HepG2 (cell line): ENCODE data around the gene COPZ2. TPM values are rescaled to one million over a fixed set of nuclear protein-coding genes. Genes with fewer than 3 reads are reported as not detected.

ENCODE experiments used
- ATAC-seq: fragments of 200-7000 bp; cut with Tn5 transposase; 3 replicates; pipeline ENCODE4 v1.9.1; 2020; ENCODE audit warnings: mild to moderate bottlenecking, moderate library complexity
- BruUV-seq: library from RNA; stranded (reverse); fragments of 400-500 nt; replicated peaks from 2 replicates; lab custom pipeline; 2021; lab: Mats Ljungman, UMichigan
- CTCF ChIA-PET: fragments of 300-600 bp; formaldehyde crosslinking; extraction: SDS; loops from one replicate; lab custom pipeline; 2021; ENCODE audit warnings: low total read pairs, inconsistent platforms, low intra/inter-chr PET ratio; lab: Yijun Ruan, JAX
- POLR2A ChIA-PET: fragments of 350-600 bp; sonication (Branson Sonifier 250); formaldehyde crosslinking; loops from one replicate; lab custom pipeline; 2020; ENCODE audit warnings: antibody characterized with exemption, inconsistent platforms; lab: Yijun Ruan, JAX
- DNase-seq: peaks from one replicate; pipeline ENCODE4 v3.0.0-alpha.2; 2015; ENCODE audit warnings: low spot score
- FAIRE-seq: peaks from 3 replicates; lab custom pipeline; 2011; peaks lifted over from hg19 to GRCh38; lab: Jason Lieb, UNC
- H2AFZ ChIP-seq: one replicate; pipeline ENCODE4 v1.6.1; 2011; ENCODE audit warnings: low read length, inconsistent platforms
- H3K27ac ChIP-seq: fragments of 300-600 bp; 3 replicates; pipeline ENCODE4 v1.8.0; 2011; ENCODE audit warnings: mixed run types, mild to moderate bottlenecking, mixed read lengths, low read length, inconsistent platforms; ENCODE audit not compliant: insufficient read depth; ENCODE audit errors: extremely low read length
- H3K27me3 ChIP-seq, 2 experiments: fragments of 200-600 bp in 1 of 2; 2 replicates in 1 of 2; 3 replicates in 1 of 2; pipeline versions ENCODE4 v1.6.0 to v1.8.0; 2011; ENCODE audit warnings: low read length in 2 of 2, mild to moderate bottlenecking in 2 of 2, moderate library complexity in 2 of 2, inconsistent platforms in 1 of 2; ENCODE audit not compliant: insufficient read depth in 2 of 2, control insufficient read depth in 1 of 2
- H3K36me3 ChIP-seq, 2 experiments: fragments of 200-600 bp in 1 of 2; replicated peaks in 1 of 2; 2 replicates in 1 of 2; 3 replicates in 1 of 2; pipeline versions ENCODE4 v1.5.1 to v1.8.0; 2011; ENCODE audit warnings: low read length in 2 of 2, inconsistent platforms in 1 of 2; ENCODE audit not compliant: insufficient read depth in 2 of 2, control insufficient read depth in 1 of 2
- H3K4me1 ChIP-seq: 2 replicates; pipeline ENCODE4 v1.5.1; 2012; ENCODE audit warnings: low read length, inconsistent platforms; ENCODE audit not compliant: insufficient read depth
- H3K4me2 ChIP-seq: 2 replicates; pipeline ENCODE4 v1.6.0; 2011; ENCODE audit warnings: low read depth, low read length, inconsistent platforms
- H3K4me3 ChIP-seq, 3 experiments: fragments of 200-600 bp in 1 of 3; sonication (generic), shearing (Covaris generic) in 1 of 3; replicated peaks in 1 of 3; 2 replicates each; pipeline ENCODE4 v1.5.1; 2011 to 2016; ENCODE audit warnings: low read length in 3 of 3, inconsistent platforms in 2 of 3, low read depth in 2 of 3, mild to moderate bottlenecking in 2 of 3, control low read depth in 1 of 3, mixed read lengths in 1 of 3; ENCODE audit not compliant: insufficient read depth in 1 of 3
- H3K79me2 ChIP-seq: one replicate; pipeline ENCODE4 v1.6.1; 2011; ENCODE audit warnings: low read length, inconsistent platforms; ENCODE audit not compliant: insufficient read depth
- H3K9ac ChIP-seq: 2 replicates; pipeline ENCODE4 v1.6.0; 2011; ENCODE audit warnings: mild to moderate bottlenecking, low read depth, low read length, inconsistent platforms; ENCODE audit not compliant: insufficient read depth
- H3K9me3 ChIP-seq: 2 replicates; pipeline ENCODE4 v1.5.1; 2012; ENCODE audit warnings: mild to moderate bottlenecking, low read length
- H4K20me1 ChIP-seq: 2 replicates; pipeline ENCODE4 v1.6.0; 2011; ENCODE audit warnings: inconsistent platforms, mild to moderate bottlenecking, low read length, moderate library complexity; ENCODE audit not compliant: insufficient read depth
- GABPB1 ChIP-seq: IDR thresholded peaks from 2 replicates; pipeline ENCODE4 v1.6.1; 2016; ENCODE audit warnings: mild to moderate bottlenecking, missing genetic modification reagents, moderate library complexity, missing compliant biosample characterization
- HNRNPLL ChIP-seq: fragments of 200-400 bp; formaldehyde crosslinking; IDR thresholded peaks from 2 replicates; pipeline ENCODE4 v1.6.1; 2017; ENCODE audit warnings: mild to moderate bottlenecking, low read depth, low read length; ENCODE audit not compliant: poor library complexity, severe bottlenecking
- JUNB ChIP-seq: sonication (generic); formaldehyde crosslinking; IDR thresholded peaks from 2 replicates; pipeline ENCODE4 v1.8.0; 2022; ENCODE audit warnings: missing genetic modification reagents, mild to moderate bottlenecking, borderline replicate concordance
- MTF2 ChIP-seq: sonication (generic); formaldehyde crosslinking; IDR thresholded peaks from 2 replicates; pipeline ENCODE4 v1.5.0; 2020; ENCODE audit warnings: missing genetic modification reagents, borderline replicate concordance
- RFX1 ChIP-seq: fragments of 450-650 bp; IDR thresholded peaks from 2 replicates; pipeline ENCODE4 v1.6.1; 2017
- RFX3 ChIP-seq: IDR thresholded peaks from 2 replicates; pipeline ENCODE4 v1.6.1; 2016; ENCODE audit warnings: missing biosample characterization, missing genetic modification reagents
- SAP130 ChIP-seq: IDR thresholded peaks from 2 replicates; pipeline ENCODE4 v1.6.1; 2016; ENCODE audit warnings: low read depth
- ZNF768 ChIP-seq: sonication (generic); formaldehyde crosslinking; IDR thresholded peaks from 2 replicates; pipeline ENCODE4 v1.4.0; 2020; ENCODE audit warnings: missing genetic modification reagents
- ZNF800 ChIP-seq: sonication (generic); formaldehyde crosslinking; IDR thresholded peaks from 2 replicates; pipeline ENCODE4 v1.4.0; 2020; ENCODE audit warnings: missing genetic modification reagents
- ZSCAN12 ChIP-seq: sonication (generic); formaldehyde crosslinking; IDR thresholded peaks from 2 replicates; pipeline ENCODE4 v1.9.0; 2021; ENCODE audit warnings: mild to moderate bottlenecking, missing genetic modification reagents
- WGBS: methylation state at CpG from one replicate; pipeline ENCODE4 v1.1.6; 2017; ENCODE audit warnings: low lambda C conversion rate; 5-methylcytosine and 5-hydroxymethylcytosine counted together
- in situ Hi-C: cut with HindIII; loops from 2 replicates; pipeline ENCODE4 v1.10.0; 2017; ENCODE audit warnings: low pct_unique_long_range_greater_than_20kb; ENCODE audit not compliant: extremely low pct_ligation_motif_present
- intact Hi-C: fragments of 100-400 bp; cut with micrococcal nuclease; formaldehyde crosslinking; loops from one replicate; pipeline ENCODE4 v1.10.0; 2022; ENCODE audit not compliant: unreplicated experiment
- polyA plus RNA-seq, 8 experiments: library from polyadenylated mRNA; depleted of rRNA in 3 of 8; stranded (reverse) in 7 of 8; unstranded in 1 of 8; fragments of >200 nt; fragmentation: Illumina TruSeq in 4 of 8; extraction: Trizol in 4 of 8; gene quantifications; 2 replicates each; pipeline versions ENCODE4 v1.2.1 to v1.2.3, GENCODE V29; 2011 to 2016; ENCODE audit warnings: low read depth in 4 of 8, missing spikeins in 1 of 8, mixed read lengths in 1 of 8; ENCODE audit not compliant: insufficient read depth in 1 of 8
- total RNA-seq, 5 experiments: library from RNA; depleted of rRNA; stranded (reverse); fragments of >200 nt; fragmentation: Illumina TruSeq; extraction: Trizol; gene quantifications; 2 replicates each; pipeline ENCODE4 v1.2.3, GENCODE V29; 2016; ENCODE audit warnings: low read depth in 1 of 5
- TF ChIP-seq, protein P1 (sequence below): sonication (generic); formaldehyde crosslinking; IDR thresholded peaks from 2 replicates; pipeline ENCODE4 v1.5.1; 2020; ENCODE audit warnings: mild to moderate bottlenecking, missing genetic modification reagents, moderate library complexity
- TF ChIP-seq, protein P2 (sequence below): sonication (generic); formaldehyde crosslinking; IDR thresholded peaks from 2 replicates; pipeline ENCODE4 v1.5.0; 2020; ENCODE audit warnings: mild to moderate bottlenecking, missing genetic modification reagents
- TF ChIP-seq, protein P3 (sequence below): sonication (generic); formaldehyde crosslinking; IDR thresholded peaks from 2 replicates; pipeline ENCODE4 v1.4.0; 2020; ENCODE audit warnings: missing genetic modification reagents

COPZ2 gene
- total and polyA plus RNA-seq, 2 of the 13 experiments (the other 11 are each of a cell fraction or from before 2014, with no cell fraction given): 0.61 to 1.5 TPM

DNA sequence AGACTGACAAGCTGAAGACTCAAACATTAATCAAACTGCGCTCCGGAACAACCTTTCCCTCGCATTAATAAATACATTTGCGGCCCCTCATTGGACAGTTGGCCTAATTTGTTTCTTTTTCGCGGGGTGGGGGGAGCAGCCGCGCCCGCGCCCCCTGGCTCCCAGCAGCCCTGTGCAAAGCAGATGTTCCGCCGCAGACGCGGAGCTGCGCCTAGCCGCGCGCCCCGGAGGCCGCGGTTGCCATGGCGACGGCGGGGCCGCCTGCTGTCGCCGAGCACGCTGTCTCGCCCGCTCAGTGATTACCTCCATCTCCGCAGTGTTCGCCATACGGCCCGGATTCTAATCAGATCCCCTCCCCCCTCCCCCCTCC is 25.5 kb downstream of the COPZ2 start:
- Histone ChIP-seq H2AFZ (no peak overlapping the region), H3K79me2 (no peaks in the 10 kb centered on the region), H3K27ac (no peak overlapping the region), H3K27me3 (peaks cover 10 to 53% of the 10 kb centered on the region in 2 experiments; a peak in 4 of 5 replicates), H3K36me3 (no peaks in the 10 kb centered on the region), H3K4me1 (peaks cover 23% of the 10 kb centered on the region), H3K4me2 (peak overlapping the region; percentile 75), H3K4me3 (peak overlapping the region in 2 of 3 experiments; percentile 24 to 58; a peak in 2 of 6 replicates), H3K9me3 (no peaks in the 10 kb centered on the region), H3K9ac (no peak overlapping the region), H4K20me1 (no peaks in the 10 kb centered on the region; the same call in 1 of the 2 replicates)
- WGBS: 5% methylated on average over 21 of the region's 34 CpGs
- ChIA-PET CTCF (interaction anchor here (1.7 kb wide), 1 partner anchor 63 kb away, joined by 4 read pairs; no protein-coding TSS in a partner anchor), POLR2A (interaction anchor here (1.0 kb wide), 1 partner anchor 42 kb away, joined by 3 read pairs; the partner anchor contains the start of gene CDK5RAP3)
- DNase-seq (no peak), FAIRE-seq (no peak), ATAC-seq (peak; percentile 66)
- intact Hi-C loops: no loop called here
- no TSS peak for BruUV-seq
- in situ Hi-C loops: no loop called here
- TF ChIP-seq ZSCAN12 (no peak), MTF2 (CRISPR knock-in tag) (no peak), RFX1 (peak; percentile 73), GABPB1 (peak; percentile 31; the same call in 1 of the 2 replicates), HNRNPLL (peak; percentile 92), JUNB (CRISPR knock-in tag) (no peak), RFX3 (CRISPR knock-in tag) (peak; percentile 82), SAP130 (CRISPR knock-in tag) (peak; percentile 41; the same call in 1 of the 2 replicates), ZNF768 (CRISPR knock-in tag) (0 out of 2 replicates have a peak, but pooled peaks have one; percentile 14), ZNF800 (0 out of 2 replicates have a peak, but pooled peaks have one; percentile 30)
- TF ChIP-seq, protein P1, sequence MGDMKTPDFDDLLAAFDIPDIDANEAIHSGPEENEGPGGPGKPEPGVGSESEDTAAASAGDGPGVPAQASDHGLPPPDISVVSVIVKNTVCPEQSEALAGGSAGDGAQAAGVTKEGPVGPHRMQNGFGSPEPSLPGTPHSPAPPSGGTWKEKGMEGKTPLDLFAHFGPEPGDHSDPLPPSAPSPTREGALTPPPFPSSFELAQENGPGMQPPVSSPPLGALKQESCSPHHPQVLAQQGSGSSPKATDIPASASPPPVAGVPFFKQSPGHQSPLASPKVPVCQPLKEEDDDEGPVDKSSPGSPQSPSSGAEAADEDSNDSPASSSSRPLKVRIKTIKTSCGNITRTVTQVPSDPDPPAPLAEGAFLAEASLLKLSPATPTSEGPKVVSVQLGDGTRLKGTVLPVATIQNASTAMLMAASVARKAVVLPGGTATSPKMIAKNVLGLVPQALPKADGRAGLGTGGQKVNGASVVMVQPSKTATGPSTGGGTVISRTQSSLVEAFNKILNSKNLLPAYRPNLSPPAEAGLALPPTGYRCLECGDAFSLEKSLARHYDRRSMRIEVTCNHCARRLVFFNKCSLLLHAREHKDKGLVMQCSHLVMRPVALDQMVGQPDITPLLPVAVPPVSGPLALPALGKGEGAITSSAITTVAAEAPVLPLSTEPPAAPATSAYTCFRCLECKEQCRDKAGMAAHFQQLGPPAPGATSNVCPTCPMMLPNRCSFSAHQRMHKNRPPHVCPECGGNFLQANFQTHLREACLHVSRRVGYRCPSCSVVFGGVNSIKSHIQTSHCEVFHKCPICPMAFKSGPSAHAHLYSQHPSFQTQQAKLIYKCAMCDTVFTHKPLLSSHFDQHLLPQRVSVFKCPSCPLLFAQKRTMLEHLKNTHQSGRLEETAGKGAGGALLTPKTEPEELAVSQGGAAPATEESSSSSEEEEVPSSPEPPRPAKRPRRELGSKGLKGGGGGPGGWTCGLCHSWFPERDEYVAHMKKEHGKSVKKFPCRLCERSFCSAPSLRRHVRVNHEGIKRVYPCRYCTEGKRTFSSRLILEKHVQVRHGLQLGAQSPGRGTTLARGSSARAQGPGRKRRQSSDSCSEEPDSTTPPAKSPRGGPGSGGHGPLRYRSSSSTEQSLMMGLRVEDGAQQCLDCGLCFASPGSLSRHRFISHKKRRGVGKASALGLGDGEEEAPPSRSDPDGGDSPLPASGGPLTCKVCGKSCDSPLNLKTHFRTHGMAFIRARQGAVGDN: peak; percentile 33; the same call in 1 of the 2 replicates
- TF ChIP-seq, protein P2, sequence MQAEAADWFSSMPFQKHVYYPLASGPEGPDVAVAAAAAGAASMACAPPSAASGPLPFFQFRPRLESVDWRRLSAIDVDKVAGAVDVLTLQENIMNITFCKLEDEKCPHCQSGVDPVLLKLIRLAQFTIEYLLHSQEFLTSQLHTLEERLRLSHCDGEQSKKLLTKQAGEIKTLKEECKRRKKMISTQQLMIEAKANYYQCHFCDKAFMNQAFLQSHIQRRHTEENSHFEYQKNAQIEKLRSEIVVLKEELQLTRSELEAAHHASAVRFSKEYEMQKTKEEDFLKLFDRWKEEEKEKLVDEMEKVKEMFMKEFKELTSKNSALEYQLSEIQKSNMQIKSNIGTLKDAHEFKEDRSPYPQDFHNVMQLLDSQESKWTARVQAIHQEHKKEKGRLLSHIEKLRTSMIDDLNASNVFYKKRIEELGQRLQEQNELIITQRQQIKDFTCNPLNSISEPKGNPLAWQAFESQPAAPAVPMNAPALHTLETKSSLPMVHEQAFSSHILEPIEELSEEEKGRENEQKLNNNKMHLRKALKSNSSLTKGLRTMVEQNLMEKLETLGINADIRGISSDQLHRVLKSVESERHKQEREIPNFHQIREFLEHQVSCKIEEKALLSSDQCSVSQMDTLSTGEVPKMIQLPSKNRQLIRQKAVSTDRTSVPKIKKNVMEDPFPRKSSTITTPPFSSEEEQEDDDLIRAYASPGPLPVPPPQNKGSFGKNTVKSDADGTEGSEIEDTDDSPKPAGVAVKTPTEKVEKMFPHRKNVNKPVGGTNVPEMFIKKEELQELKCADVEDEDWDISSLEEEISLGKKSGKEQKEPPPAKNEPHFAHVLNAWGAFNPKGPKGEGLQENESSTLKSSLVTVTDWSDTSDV (CRISPR knock-in tag): 0 out of 2 replicates have a peak, but pooled peaks have one; percentile 42
- TF ChIP-seq, protein P3, sequence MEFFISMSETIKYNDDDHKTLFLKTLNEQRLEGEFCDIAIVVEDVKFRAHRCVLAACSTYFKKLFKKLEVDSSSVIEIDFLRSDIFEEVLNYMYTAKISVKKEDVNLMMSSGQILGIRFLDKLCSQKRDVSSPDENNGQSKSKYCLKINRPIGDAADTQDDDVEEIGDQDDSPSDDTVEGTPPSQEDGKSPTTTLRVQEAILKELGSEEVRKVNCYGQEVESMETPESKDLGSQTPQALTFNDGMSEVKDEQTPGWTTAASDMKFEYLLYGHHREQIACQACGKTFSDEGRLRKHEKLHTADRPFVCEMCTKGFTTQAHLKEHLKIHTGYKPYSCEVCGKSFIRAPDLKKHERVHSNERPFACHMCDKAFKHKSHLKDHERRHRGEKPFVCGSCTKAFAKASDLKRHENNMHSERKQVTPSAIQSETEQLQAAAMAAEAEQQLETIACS (CRISPR knock-in tag): 0 out of 2 replicates have a peak, but pooled peaks have one; percentile 37
